GM19035 (cell line): ENCODE results near the gene PMS2.
"Not testable (repeated sequence)": the region's sequence is repeated elsewhere in the genome, so short reads cannot be mapped to it uniquely, and the experiment has no call there.

Experiments
- ATAC-seq: cut with Tn5 transposase; IDR thresholded peaks from one replicate; pipeline ENCODE4 v1.9.1; 2021; ENCODE audit not compliant: unreplicated experiment

PMS2 gene

DNA sequence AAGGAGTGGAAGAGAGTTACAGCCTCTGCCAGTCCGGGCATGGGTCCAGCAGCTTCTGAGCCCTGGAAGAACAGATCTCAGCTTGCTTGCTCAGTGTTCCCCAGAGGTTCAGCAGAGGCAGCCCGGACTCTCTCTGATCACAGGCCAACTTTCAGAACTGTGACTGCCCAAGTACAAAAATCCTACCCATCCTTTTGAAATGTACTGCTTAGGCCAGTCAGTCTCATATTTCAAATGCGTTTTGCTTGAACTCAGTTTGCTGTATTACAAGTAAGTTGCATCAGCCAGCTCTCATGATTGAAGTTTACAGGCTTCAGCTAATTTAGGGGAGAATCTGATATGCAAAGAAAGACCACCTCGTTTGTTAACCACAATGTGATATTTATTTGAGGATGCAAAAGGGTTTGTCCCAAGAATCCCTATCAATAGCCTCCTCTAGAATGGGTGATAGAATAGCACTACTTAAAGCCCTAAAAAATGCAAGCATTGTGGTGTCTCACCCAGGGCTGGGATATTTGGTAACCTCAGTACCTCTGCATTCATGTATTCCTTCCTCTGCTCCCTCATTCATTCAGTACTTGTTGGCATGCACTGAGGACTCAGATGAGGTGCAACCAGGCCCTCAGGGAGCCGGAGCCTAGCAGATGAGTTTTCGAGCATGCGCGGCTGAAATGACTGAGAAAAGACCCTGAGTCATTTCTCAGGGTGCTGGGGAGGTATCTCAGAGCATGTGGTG, 7.2 kb upstream of the PMS2 start:
- peak; percentile 7 for ATAC-seq

DNA sequence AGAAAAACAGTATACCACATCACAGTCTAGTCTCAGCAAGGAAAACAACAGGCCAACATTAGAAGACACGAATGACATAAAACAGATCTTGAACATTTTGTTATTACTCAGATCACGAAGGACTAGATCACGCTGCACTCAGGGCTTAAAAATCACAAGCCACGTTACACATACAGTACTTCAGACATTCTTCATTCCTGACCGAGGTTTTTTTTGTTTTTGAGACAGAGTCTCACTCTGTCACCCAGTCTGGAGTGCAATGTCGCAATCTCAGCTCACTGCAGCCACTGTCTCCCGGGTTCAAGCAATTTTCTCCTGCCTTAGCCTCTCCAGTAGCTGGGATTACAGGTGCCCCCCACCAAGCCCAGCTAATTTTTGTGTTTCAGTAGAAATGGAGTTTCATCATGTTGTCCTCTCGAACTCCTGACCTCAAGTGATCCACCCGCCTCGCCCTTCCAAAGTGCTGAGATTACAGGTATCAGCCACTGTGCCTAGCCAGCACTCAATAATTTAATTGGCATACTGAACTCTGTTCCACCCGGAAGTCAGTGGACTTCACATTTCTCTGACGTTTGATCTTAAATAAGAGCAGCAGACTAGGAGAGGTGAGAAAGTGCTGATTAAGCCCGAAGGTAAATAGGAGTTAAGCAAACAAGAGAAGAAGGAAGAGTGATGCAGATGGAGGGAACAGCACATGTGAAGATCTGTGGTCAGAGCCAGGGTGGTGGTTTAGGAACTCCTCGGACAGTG, 3.7 kb upstream of the PMS2 start:
- ATAC-seq = no peak

DNA sequence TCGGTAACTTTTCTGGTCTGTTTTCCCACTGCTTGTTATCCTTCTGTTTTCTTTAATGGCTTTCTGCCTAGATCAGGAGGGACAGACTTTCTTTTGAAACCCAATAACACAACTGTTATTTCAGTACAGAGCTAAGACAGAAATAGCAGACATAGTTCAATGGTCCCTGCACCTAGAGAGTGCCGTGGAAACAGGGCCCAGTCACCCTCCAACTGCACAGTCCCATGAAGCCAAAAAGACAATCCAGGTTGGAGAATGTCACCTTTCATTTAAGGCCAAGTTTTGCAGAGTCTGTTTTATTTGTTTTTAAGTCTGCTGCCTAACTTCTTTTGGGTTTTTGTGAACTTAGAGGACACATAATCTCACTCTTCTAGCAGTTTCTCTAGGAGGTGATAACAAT, 2.7 kb upstream of the PMS2 start:
- no peak for ATAC-seq

DNA sequence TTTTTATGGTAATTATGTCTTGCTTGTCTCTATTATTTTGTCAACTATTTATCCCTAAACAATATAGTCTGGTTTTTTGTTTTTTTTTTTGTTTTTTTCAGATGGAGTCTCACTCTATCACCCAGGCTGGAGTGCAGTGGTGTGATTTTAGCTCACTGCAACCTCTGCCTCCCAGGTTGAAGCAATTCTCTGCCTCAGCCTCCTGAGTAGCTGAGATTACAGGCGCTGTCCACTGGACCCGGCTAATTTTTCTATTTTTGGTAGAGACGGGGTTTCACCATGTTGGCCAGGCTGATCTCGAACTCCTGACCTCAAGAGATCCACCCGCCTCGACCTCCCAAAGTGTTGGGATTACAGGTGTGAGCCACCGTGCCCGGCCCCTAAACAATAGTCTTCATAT, 1.5 kb upstream of the PMS2 start:
- not testable (repeated sequence) for ATAC-seq

DNA sequence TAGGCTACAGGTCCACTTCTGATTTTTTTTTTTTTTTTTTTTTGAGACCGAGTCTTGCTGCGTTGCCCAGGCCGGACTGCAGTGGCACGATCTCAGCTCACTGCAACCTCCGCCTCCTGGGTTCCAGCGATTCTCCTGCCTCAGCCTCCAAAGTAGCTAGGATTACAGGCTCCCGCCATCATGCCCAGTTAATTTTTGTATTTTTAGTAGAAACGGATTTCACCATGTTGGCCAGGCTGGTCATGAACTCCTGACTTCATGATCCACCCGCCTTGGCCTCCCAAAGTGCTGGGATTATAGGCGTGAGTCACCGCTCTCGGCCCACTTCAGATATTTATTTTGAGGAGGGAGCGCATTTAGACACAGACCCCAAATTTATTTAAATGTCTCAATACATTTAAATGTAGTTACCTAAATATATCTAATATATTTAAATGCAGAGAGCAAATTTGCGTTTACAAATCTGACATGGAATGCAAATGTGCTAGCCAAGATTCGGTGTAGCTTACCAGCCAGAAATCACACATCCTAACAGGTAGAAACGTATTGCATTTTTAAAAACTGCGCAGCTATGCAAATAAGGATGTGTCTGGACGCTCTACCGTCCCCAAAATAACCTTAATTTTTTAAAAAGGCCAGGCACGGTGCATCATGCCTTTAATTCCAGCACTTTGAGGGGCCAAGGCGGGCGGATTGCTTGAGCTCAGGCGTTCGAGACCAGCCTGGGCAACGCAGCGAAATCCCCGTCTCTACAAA, 836 bp downstream of the PMS2 start:
- ATAC-seq = not testable (repeated sequence)

DNA sequence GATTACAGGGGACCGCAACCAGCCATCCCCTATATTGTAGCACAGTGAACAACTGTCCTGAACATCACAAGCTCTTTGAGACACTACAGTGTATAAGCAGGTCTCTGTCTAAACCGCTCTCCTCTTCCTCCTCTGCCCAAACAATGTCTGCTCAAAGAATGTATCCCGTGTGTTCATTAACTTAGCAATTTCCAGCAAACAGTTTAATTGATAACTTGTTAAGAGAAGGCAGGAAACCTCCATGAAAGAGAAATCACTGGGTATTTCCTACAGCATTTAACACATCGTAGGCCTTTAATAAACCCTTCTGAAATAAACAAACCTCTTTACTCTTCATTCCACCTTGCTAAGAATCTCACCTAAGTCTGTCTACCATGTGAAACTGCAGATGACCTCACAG, 1.5 kb downstream of the PMS2 start:
- no peak for ATAC-seq

DNA sequence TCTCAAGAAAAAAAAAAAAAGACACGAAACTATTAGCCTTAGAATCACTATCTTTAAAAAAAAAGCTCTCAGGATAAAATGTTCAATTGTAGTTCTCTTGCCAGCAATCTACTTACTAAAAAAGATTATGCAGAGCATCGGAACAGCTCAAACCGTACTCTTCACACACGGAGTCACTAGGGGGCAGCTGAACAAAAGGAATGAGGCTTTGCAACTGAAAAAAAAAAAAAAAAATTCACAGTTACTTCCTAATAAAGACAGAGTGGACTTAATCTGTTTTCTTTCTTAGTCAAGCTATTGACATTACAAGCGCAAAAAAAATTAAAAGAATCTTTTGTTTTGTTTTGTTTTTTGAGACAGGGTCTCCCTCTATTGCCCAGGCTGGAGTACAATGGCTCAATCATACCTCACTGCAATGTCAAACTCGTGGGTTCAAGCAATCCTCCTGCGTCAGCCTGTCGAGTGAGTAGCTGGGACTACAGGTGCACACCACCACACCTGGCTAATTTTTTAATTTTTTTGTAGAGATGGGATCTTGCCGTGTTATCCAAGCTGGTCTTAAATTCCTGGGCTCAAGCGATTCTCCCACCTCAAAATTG, 11.5 kb downstream of the PMS2 start:
- no peak for ATAC-seq

DNA sequence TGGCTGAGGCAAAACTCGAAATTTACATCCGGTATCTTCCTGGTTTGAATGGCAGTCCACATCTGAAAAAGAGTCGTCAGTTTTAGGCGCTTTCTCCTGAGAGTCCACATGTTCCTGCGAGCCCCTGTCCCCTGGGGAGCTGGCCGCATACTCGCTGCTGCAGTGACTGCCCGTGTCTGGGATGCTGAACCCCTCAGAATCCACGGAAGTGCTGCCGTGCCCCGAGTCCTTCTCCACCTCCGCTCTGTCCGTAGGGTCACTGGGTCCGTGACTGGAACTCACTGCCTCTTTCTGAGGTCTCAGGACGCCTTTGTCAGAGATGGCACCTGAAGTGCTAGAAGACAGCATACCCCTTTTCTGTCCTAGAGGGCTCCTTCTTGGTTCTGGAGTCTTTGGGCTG, 21.8 kb downstream of the PMS2 start:
- ATAC-seq = not testable (repeated sequence)

DNA sequence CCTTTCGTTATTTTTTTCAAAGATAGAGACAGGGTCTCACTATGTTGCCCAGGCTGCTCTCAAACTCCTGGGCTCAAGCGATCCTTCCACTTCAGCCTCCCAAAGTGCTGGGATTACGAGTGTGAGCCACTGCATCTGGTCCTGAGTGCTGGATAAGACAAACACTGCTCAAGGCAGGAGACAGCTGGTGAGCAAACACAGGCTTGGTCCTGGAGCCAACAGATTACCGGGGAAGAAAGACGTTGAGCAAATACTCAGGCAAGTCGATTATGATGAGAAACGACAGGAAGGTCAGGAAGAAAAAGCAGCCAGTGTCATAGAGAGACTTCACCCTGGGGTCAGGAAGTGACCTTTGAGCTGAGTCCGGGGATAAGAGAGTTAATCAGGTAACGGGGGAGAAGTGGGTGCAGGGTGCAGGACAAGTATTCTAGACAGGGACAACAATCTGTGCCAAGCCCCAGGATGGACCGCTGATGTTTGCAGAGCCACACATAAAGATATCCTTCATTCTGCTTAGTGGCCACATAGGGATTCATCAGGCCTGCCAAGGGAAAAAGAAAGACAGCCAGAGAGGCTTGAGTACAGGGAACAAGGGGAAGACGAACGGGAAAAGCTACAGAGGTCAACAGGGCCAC, 29.1 kb downstream of the PMS2 start:
- not testable (repeated sequence) for ATAC-seq

DNA sequence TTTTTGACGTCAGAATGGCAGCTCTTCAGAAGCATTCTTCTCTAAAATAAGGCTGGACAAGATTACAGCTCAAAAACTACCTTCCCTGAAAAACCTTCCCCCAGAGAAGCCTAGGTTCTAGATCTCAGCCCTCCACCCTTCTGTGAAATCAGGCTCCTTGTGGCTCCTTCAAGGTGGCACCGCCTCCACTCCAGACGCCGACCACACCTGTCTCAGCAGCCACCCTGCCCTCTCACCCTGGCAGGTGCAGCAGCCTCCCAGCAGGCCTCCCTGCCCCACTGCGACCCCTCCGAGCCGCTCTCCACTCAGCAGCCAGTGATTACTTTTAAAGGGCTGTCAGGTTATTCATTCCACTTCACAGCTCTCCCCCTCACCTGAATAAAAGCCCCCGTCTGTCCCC, 35.3 kb downstream of the PMS2 start:
- not testable (repeated sequence) for ATAC-seq

DNA sequence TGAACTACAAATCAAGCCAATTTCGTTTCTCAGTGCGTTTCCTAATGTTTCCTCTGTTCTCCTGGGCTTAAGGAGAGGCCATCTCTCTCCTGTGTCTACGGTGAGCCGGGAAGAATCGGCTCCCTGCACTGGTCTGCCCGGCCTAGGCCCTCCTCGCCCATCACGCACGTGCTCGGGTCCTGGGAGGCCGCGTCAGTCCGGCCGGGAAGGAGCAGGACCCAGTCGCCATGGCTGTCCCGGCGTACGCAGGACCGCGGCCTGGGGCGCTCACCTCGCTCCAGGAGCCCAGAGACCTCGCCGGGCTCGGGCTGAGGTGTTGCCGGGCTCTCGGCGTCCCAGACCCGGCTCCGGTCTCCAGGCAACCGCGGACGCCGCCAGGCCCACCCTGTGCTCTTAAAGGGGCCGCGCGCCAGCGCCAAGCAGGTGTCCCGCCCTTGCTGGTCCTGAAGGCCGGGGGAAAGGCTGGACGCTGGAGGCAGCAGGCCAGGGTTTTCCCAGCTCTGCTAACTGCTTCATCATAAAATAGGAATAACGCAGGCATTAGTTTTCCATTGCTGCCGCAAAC, 38.4 kb downstream of the PMS2 start, which contains the start of gene RSPH10B:
RSPH10B (minus strand) TSS at position 343 of the 565 bp plus-strand sequence. CDS start 3,573 bp downstream, outside the sequence.
- ATAC-seq = not testable (repeated sequence)

DNA sequence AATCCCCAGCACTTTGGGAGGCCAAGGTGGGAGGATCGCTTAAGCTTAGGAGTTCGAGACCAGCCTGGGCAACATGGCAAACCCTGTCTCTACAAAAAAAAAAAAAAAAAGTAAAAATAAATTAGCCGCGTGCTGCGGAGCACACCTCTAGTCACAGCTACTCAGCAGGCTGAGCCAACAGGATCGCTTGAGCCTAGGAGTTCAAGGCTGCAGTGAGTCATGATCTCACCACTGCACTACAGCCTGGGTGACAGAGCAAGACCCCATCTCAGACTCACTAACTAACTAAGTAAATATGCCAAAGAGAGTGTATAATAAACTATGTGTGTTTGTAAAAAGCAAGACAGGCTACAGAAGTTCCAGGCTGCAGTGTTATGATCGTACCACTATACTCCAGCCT, 45.0 kb downstream of the PMS2 start:
- ATAC-seq = not testable (repeated sequence)

DNA sequence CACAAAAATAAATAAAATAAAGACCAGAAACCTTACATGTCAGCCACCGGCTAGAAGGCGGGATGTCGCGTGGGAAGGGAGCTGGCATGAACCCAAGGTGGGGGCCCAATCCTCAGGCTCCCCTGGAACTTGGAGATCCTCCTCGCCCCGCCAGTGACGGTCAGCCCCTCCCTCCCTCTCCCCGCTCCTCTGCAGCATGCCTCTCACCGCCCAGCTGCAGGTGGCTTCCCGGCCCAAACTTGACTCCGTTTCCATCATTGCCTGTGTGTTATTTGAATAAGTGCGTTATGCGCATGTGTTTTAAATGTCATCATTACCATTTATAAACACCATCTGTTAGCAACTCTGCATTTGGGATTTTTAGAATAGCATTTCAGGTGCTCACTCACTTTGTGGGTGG, 45.6 kb downstream of the PMS2 start:
- not testable (repeated sequence) for ATAC-seq

DNA sequence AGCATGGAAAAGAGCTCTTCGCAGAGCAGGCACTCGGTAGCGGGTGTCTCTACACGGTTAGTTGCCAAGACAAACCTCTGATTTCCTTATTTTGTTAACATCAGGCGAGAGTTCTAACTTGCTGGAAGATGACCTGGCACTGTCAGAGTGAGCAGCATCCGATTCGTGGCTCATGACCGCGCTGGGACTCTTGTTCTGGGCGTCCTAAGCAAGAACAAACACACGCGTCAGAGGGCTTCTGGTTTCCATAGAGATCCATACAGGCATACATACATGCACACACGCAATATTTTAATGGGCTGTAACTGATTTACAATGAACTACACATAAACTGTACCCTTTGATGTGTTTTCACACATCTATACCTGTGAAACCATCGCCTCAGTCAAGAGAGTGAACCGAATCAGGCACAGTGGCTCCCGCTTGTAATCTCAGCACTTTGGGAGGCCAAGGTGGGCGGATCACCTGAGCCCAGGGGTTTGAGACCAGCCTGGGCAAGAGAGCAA, 73.9 kb downstream of the PMS2 start:
- ATAC-seq = not testable (repeated sequence)

DNA sequence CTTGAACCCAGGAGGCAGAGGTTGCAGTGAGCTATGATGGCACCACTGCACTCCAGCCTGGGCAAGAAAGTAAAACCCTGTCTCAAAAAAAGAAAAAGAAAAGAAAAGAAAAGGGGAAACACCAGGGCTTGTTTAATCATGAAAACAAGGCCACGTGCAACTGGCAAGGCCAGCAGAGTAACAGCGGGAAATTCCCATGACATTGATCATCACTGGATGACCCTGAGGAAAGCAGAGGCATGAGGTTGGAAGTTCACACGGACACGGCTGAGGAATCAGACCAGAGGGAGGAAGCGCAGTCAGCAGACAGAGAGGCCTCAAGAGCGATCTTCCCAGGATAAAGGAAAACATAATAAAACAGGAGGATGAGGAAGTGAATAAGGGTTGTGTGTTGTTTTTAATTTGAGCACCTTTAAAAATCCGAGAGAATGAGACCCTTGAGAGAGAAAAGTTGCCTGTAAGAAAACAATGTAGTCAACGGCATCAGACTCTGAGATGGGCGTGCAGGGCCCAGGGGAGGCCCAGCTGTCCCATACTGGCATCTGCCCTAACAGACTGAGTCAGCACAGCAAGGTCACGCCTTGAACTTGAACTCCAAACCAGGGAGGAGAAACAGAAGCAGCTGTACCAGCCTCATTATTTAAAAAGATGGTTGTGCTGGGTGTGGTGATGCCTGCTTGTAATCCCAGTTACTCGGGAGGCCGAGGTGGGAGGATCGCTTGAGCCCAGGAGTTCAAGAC, 76.8 kb downstream of the PMS2 start:
- not testable (repeated sequence) for ATAC-seq

DNA sequence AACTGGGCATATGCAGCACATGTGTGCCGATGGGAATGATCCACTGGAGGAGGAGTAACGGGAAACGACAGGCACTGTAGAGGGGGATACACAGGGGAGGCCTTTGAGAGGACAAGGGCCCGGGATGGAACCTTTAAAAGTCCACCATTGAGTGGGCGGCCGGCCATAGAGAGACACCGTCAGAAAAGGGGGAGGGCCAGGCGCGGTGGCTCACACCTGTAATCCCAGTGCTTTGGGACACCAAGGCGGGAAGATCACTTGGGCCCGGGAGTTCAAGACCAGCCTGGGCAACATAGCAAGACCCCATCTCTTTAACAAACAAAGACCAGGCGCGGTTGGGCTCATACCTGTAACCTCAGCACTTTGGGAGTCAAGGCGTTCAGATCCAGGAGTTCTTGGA, 77.6 kb downstream of the PMS2 start:
- not testable (repeated sequence) for ATAC-seq

DNA sequence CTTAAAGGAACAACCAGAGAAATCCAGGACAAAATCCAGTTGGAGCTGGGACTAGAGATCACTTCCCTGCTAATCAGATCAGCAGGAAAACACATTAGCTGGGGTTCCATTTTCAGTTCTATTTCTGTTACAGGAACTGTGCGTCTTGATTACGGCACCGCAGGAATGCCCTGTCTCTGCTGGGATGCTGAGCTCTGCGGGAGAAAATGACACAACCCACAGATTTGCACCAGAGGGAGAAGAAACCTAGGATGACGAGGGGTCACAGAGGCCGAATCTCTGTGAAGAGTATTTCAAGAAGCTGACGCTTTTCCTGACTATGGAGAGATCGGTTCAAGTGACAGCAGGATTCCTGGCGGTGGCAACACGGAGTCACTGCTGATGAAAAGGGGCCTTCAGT, 78.6 kb downstream of the PMS2 start:
- not testable (repeated sequence) for ATAC-seq

DNA sequence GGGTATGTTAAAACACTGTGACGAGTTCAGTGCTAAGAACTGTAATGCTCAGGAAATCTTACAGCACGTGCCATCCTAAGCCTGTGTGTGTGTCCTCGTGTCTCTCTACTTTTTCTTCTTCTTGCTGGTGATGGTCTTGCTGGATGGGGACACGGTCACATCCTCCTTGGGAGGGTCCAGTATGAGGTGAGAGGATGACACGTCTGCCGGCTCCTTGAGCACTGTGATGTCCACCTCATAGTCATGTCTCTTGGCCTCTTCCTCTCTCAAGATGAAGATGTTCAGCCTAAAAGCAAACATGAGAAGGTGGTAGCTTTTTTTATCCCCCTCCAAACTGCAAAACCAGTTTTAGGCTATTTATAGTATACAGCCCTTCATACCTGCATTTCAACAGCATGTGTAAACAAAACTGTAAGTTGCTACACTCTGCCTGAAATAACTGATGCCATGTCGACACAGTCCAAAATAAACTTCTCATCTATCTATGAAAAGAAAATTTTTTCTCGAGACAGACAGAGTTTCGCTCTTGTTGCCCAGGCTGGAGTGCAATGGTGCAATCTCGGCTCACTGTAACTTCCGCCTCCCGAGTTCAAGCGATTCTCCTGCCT, 82.5 kb downstream of the PMS2 start:
- not testable (repeated sequence) for ATAC-seq

DNA sequence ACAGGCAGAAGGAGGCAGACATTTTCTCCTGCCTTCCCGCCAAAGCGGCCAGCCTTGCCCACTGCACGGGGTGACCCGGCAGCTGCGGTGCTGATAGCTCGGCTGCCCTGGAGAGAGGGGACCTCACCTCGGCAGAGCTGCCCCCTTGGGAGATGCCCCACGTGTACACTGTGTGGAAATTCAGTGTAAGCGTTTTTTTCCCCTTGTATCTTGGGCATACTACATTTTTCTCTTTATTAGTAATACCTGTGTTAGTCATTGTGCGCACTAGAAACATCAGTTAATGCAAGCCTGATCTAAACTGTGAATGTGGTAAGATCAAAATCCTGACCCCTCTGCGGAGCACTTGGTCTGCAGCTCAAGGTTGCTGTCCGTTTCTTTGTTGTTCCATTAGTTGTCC, 84.2 kb downstream of the PMS2 start:
- ATAC-seq = not testable (repeated sequence)
